NCI-H748 (cell line): ENCODE results near the gene MAST4.

ENCODE experiments used
- DNase-seq: peaks from one replicate; lab custom pipeline; 2025; ENCODE audit not compliant: unreplicated experiment; lab: John Stamatoyannopoulos, UW

The MAST4 gene

DNA sequence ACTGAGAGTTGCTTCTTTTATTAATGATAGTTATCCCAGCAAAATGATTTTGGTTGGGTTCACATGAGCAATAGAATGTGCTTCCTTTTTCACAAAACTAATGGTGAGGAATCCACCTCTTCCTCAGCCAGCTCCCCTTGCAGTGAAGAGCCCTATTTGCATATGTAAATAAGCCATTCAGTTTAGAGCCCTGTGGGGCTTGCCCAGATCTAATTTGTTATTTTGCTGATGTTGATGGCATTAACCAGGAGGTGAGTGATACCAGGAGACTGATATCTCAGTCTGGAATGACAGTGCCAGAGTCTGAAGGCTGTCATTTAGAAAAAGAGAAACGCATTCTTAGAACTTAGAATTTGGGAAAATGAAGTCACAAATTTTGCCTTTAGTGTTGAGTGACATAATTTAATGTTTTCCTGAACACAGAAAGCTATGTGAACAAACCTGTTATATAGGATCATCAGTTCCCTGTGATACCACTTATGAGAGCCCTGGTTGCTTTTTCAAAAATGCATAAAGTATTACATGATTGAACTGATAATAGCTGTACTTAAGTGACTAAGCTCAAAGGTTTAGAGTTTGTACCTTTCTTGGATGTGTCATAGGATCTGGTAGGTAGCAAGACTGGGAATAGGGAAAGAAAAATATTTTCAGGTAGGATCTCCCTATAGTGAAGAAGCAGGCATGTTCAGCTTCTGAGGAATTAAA, 271.6 kb downstream of the MAST4 start:
- no peak for DNase-seq

- DNase-seq, result no peak
Measured at GRCh38 chr5:66869347-66869746, 273.2 kb downstream of the MAST4 start.

DNA sequence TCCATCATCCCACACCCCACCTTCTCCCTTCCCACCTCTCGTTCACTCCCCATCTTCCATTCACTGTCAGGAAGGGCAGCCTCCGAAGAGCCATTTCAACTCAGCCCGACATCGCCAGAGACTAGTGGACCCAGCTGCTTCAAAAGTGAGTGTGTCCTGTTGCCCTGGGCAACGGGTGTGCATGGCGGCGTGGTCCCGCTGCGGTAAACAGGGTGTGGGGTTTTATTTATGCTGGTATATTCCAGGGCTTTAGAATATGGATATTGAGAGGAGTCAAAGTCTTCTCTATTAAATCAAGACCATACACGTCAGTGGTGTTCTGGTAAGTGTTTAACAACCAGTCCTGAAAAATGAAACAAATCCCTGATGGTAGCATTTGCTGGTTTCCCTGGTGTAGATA, 274.5 kb downstream of the MAST4 start:
- DNase-seq, result peak; percentile 78

DNA sequence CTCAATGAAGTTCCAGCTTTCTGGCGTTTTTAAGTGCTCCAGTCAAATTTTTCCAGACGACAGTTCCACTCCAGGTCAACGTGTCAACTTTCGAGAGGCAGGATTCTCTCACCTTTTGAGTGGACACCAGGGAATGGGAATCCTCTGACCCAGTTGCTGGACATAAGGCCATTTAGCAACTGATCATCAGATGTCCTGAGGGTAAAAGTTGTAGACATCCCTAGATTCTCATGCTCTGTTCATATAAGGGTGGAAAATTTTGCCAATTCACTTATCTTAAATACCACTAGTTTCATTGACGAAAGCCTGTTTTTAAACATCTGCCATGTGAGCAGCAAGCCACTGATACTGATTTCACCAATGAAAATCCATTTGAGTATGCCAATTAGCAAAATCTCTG, 275.5 kb downstream of the MAST4 start:
- DNase-seq, result no peak

DNA sequence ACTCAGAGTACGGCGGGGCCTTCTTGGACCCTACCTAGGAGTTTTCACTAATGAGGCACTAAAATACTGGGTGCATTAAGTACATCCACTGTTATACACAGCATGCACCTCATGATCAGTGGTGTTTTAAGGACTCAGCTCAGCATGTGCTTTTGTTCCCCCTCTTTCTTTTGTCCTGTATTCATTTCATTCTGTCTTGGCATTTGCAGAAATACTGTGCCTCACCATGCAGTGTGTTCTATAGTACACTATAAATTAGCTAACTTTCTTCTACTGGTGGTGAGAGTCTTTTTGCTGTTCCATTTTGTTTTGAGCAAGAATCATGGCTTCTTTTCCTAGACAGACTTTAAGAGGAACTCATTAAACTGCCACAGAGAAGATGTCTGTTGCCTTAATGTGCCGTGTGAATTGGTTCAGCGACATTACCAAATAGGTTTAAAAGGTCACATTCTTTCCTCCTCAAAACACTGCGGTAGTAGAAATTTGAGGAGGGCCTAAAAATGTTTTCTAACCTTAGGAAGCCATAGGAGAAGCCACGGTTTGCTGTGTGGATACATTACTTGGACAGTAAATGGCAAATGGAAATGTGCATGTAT, 276.6 kb downstream of the MAST4 start:
- no peak for DNase-seq

- DNase-seq, result no peak
Measured at GRCh38 chr5:66874004-66874403, 277.8 kb downstream of the MAST4 start.

DNA sequence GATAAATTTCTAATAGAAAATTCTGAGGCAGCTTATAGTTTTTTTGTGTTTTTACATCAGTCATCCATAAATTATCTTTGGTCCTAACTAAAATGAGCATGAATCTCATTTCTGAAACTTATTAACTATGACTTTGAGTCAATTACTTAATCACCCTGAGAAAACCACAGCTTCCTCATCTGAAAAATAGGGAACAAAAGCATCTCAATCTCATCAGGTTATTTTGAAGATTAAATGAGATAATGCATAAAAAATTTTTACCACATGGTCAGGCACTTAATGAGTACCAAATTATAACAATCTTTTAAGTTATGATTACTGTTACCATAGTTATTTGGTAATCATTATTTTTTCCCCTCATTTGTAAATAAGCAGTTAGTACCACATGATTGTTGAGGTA, 279.1 kb downstream of the MAST4 start:
- DNase-seq, result no peak

DNA sequence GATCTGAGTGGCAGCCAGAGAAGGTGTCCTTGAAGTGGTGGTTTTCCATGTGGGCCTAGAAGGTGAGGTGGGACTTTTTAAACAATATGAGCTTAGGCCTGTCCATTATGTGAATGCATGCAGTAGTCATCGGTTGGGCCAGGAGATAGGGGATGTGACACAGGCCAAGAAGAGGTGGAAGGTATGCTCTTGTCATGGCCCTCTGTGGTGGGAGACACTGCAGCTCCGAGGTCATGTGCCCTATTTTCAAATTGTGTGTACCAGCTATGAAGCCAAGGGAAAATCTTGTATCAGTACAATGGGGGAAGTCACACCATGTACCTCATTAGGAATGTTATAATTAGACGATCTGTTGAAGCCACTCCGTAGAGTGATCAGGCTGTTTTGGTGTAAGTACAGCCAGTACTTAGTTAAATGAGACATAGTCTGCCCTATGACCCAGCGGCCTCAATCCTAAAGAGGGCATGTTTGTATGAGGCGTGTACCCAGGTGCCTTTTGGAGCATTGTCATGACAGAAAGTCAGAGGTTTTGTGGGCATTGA, 280.1 kb downstream of the MAST4 start:
- no peak for DNase-seq

DNA sequence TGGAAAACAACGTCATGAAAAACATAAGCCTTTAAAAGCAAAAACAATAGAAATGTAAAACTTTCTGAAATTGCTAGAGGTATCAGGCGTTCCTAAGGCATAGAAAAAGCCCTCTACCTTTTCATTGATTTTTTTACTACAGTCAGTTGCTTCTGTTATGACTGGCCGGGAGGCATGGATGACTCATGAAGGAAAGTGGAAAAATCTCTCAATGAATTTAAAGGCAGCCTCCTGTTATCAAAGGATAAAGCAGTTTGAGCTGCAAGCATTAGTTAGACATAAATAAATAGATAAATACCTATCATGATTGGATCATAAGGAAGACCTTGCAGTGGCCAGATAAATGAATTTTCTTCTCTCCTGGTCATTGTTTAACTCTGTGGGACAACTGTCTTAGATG, 281.6 kb downstream of the MAST4 start:
- DNase-seq, result no peak

DNA sequence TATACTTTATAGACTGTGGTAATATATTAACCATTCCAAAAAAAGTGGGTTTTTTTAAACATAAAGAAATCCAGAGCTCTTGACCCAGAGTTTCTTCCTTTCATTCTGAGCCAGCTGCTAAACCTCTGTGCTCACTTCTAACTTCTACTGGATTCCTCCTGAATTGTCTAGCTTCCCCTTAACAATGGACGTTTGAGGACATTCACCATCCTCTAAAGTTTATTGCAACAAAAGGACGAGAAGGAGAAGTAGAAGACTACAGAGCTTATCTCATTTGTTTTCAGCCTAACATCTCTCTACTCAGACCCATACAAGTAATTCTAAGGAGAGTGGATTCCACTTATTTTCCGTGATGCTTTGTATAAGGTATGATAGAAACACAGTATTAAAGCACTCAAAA, 284.2 kb downstream of the MAST4 start:
- no peak for DNase-seq

DNA sequence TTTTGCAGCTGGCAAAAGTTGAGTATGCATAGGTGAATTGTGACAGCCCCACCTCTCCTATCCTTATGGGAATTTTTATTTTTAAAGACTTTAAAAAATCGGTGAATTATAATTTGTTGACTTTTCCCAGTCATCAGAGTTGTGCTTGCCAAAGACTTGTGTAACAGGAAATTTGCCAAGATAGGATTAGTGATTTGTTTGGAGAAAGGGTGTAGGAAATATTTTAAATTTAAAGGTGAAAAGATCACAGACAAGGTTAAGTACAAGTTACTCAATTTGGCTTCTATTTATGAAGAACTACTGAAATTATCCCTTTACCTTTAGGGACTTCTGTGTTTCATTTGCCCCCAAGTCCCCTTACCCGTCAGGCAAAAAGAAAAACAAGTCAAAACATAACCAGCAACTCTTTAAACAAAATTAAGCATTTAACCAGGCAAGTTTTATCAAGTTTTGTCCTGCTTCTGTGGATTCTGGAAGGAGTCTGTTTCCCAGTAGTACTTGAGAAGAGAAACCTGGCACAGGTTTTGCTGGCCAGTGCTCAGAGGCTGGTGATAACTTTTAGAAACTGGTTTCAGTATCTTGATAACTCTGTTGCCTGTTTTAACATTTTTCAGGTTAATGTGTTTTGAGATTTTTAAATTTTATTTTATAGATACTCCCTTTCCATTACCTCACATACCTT, 285.4 kb downstream of the MAST4 start:
- no peak for DNase-seq

- no peak for DNase-seq
Measured at GRCh38 chr5:66882606-66883227, 286.5 kb downstream of the MAST4 start.

DNA sequence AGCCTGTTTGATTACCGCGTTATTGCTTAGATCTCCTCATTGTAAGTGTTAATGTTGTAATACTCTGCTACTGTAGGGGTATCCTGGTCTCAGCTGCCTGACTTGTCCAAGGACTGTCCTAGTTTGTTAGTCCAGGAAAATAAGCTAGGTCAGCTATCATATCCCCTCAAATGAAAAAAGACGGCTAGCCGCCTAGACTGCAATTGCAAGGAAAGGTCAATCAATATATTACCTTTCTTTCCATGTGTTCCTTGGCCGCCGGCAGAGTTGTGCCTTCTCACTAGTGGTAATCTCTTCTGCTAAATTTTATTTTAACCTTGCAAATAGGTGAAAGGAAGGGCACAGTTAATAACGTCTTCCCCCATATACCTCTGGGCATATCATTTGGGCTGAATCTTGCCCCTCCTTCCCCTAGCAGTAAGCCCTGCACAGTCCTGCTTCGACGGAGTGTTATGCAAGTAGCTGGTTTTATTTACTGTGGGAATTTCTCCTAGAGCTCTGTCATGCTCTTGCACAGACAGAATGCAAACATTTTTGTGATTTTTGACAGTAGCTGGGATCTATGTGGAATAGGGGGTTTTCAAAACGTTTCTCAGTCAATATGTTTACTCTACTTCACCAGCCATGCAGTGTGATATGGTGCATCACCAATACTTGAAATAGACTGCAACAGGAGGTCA, 288.5 kb downstream of the MAST4 start:
- no peak for DNase-seq

DNA sequence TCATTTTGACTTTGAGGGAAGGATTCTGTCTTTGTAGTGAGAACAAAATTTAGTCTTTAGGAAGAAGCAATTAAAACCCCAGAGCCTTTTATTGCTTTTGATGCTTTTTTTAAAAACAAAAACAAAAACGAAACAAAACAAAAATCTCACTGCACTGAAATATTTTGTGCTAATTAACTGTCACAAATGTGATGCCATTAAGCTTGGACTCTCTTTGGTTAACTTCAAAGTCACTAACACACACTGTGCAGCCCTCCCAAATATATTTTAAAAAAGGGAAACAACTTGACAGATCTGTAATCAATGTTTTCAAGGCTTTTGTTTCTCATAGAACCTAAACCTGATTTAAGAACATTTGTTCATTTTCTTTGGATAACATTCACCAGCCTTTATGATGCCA, 290.7 kb downstream of the MAST4 start:
- no peak for DNase-seq

- DNase-seq, result no peak
Measured at GRCh38 chr5:66888613-66889012, 292.4 kb downstream of the MAST4 start.

GRCh38 chr5:66889056-66889455, 292.9 kb downstream of the MAST4 start:
- no peak for DNase-seq

DNA sequence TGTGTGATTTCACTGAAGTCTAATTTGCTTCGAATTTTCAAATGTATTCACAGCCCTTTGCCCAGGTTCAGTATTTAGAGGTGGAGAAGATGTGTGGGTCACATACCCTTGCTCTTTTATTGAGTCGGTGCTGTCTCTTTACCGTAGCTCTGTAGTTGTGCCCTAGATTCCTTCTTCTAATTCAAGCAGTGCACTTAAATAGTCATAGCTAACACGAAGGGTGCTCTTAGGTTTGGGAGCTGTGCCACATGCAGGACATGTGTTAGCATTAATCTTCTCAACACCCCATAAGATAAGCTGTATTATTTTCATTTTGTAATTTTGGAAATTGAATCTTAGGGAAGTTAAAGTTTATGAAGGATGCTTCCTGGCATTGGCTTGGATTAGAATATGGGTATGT, 293.3 kb downstream of the MAST4 start:
- no peak for DNase-seq

- no peak for DNase-seq
Measured at GRCh38 chr5:66891184-66891925, 295.2 kb downstream of the MAST4 start.

DNA sequence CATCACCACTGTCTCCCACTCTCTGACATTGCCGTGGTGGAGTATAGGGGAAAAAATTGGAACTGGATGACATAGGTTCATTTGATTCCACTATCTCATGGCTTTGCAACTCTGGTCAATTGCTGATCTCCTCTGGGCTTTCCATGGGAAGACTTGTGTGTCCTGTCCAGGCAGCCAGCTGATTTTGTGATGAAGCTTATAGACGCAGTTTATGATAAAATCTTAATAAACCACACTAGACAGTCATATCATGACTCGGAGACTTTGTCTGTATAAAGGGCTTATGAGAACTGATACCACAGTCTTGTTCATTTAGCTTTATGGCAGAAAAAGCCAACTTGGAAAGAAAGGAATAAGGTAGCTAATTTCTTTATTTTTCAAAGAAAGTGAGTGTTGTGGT, 296.5 kb downstream of the MAST4 start:
- DNase-seq, result no peak

GRCh38 chr5:66894480-66895240, 298.5 kb downstream of the MAST4 start:
- DNase-seq, result no peak
